GM13976 (cell line): ENCODE measurements around the gene AUH.

ENCODE experiments used
- DNase-seq: peaks from one replicate; pipeline ENCODE4 v3.0.0; 2012; ENCODE audit warnings: low spot score
- in situ Hi-C: fragments of 300-500 bp; cut with MboI; formaldehyde crosslinking; loops from one replicate; pipeline ENCODE4 v1.12.0; 2022; ENCODE audit warnings: low sequenced_read_pairs, mixed read lengths, inconsistent platforms; ENCODE audit not compliant: unreplicated experiment
- TF ChIP-seq, protein P1 (sequence below): IDR thresholded peaks from 2 replicates; pipeline ENCODE4 v1.5.1; 2012; ENCODE audit warnings: borderline replicate concordance, mild to moderate bottlenecking; ENCODE audit not compliant: insufficient read depth; ENCODE audit errors: extremely low read depth, missing control alignments, control extremely low read depth

AUH gene, protein sequence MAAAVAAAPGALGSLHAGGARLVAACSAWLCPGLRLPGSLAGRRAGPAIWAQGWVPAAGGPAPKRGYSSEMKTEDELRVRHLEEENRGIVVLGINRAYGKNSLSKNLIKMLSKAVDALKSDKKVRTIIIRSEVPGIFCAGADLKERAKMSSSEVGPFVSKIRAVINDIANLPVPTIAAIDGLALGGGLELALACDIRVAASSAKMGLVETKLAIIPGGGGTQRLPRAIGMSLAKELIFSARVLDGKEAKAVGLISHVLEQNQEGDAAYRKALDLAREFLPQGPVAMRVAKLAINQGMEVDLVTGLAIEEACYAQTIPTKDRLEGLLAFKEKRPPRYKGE

DNA sequence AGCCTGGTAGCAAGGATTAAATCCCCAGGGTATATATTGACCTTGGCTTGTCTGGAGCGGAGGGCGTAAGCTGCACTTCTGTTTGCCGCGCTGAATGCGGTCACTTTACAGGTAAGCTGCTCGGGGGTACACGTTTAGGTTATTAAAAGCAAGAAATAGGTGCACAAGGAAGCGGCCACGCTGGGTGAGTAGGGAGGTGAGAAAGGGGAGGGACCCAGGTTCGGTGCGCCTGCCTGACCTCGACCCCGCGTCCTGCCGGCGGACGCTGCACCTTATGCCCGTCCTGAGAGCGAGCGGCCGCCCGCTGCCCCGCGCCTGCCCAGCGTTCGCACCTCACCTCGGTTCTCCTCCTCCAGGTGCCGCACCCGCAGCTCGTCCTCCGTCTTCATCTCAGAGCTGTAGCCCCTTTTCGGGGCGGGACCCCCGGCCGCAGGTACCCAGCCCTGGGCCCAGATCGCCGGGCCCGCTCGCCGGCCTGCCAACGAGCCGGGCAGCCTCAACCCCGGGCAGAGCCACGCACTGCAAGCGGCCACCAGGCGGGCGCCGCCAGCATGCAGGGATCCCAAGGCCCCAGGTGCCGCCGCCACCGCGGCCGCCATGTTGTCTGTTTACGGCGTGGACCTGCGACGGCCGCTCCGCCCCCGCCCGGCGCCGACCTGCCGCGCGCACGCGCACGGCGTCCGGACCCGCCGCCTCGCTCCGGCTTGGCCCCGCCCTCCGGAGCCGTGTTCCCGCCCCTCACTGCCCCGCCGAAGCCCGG is at the start of gene AUH:
TSS of gene AUH (minus strand) at position 628 of the 760 bp plus-strand sequence. CDS start at position 599, 29 bp downstream.
- peak; percentile 96 for DNase-seq
- TF ChIP-seq, protein P1, sequence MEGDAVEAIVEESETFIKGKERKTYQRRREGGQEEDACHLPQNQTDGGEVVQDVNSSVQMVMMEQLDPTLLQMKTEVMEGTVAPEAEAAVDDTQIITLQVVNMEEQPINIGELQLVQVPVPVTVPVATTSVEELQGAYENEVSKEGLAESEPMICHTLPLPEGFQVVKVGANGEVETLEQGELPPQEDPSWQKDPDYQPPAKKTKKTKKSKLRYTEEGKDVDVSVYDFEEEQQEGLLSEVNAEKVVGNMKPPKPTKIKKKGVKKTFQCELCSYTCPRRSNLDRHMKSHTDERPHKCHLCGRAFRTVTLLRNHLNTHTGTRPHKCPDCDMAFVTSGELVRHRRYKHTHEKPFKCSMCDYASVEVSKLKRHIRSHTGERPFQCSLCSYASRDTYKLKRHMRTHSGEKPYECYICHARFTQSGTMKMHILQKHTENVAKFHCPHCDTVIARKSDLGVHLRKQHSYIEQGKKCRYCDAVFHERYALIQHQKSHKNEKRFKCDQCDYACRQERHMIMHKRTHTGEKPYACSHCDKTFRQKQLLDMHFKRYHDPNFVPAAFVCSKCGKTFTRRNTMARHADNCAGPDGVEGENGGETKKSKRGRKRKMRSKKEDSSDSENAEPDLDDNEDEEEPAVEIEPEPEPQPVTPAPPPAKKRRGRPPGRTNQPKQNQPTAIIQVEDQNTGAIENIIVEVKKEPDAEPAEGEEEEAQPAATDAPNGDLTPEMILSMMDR, result no peak
- in situ Hi-C loops, result no loop called here

DNA sequence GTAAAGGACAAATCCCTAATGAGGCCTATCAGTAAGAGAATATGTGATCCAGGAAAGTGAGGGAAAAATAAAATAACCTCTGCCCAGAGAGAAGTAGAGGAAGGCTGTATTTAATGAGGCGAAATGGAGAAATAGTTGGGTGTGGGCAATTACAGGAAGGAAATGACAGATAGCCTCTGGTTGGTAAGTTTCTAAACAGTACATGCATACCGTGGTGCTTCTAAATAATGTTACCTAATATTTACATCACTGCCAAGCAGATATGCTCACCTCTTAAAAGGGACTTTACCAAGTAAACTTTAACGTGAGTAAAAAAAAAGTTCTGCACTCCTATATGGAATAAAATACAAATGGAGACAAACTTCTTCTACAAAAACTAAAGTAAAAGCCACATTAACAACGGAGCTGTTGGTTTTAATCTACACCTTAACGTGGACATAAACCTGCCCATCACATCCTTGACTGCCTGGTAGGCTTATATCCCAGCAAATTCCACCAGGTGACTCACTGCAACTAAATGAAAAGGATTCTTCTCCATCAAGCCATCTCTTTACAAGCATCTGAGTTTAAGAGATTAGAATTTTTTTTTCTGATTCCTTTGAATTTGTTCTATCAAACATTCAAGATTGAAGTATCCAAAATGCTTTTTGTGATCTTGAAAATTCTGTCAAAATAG is 49.5 kb upstream of the AUH start:
- DNase-seq, result no peak
- TF ChIP-seq, protein P1, result no peak
- in situ Hi-C loops, result no loop called here

DNA sequence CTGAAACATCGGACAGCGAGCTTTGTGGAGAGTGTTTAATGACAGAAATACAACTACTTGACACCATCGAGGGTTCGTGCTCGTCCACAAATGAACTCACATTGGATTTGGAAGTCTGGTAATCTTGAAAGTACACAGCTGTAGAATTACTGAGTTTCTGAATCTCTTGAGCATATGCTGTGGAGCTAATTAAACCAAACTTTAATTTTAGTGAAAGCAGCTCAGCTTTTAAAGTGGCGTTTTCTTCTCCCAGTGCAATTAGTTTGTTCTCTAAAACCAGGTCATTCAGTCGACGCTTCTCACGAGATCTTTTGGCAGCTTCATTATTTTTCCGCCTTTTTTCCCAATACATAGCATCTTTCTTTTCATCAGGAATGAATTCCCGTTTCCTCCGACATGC is 48.4 kb upstream of the AUH start:
- TF ChIP-seq, protein P1, result no peak
- no peak for DNase-seq
- in situ Hi-C loops, result no loop called here

DNA sequence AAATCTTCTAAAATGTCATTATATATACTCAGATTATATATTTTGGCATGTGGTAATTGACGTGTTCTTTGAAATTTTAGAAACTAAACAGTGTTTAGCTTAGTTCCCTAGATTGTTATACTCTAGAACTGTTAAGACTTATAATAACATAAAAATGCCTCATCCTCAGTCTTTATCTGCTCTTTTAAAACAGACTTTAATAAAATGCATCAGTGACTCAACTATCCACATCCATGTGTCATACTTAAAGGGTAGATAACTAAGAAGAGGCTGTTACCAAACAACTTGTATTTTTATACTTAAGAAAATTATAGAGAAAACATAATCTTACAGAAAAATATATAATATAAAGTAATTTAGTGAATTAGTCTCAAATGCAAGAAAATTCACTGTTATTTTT is 46.8 kb upstream of the AUH start:
- TF ChIP-seq, protein P1, result no peak
- in situ Hi-C loops, result no loop called here
- DNase-seq, result no peak

DNA sequence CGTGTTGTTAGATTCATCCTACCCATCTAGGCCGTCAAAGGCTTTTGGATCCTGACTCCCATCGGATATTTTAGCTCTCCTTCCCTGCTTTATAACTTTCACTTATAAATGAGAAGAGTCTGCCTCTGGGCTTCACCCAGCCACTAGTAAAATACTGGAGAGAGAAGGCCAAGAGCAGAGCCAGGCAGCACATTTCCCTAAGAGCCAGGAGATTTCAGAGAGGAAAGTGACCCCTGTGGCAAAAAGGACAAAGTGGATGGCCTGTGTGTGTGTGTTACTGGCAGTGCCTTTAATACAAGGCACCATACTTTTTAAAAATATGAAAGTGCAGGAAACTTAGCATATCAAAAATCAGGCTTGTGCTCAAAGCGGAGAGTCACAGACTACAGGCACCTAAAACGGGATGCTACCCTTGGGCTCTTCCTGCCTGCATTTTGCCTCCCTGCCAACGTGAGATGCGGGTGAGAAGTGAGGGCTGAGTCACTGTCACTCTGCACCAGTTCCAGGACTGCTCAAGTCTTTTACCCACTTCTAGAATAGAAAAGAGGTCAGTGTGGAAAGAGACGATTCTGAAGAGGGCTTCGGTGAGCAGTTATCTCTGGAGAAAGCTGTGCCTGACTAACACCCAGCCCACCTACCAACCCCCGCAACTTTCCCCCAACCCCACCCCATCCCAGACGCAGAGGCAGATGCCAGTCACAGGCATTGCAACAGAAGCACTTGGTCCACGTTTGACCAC is 46.0 kb upstream of the AUH start:
- DNase-seq, result no peak
- TF ChIP-seq, protein P1, result no peak
- in situ Hi-C loops, result no loop called here
